ENCODE data around the gene DGCR6. TPM values are rescaled to one million over a fixed set of nuclear protein-coding genes. Genes with fewer than 3 reads are reported as not detected.
"Not testable (repeated sequence)": the region's sequence is repeated elsewhere in the genome, so short reads cannot be mapped to it uniquely, and the experiment has no call there.

Gene DGCR6
- total RNA-seq, 1 experiment from 2014 or later: 0.63 TPM

GRCh38 chr22:18954303-18954989 is 48.3 kb downstream of the DGCR6 start:
- H3K9me3 ChIP-seq (ENCODE audit: insufficient read depth, low read depth); H3K9me2 ChIP-seq (ENCODE audit: insufficient read depth); H3K4me3 ChIP-seq; H3K4me1 ChIP-seq (replicated peaks; ENCODE audit: insufficient read depth); POLR2A ChIA-PET (ENCODE audit: unreplicated experiment); H2AFZ ChIP-seq; intact Hi-C loops (cut with micrococcal nuclease; ENCODE audit: unreplicated experiment); H3K36me3 ChIP-seq (ENCODE audit: low read depth); BruUV-seq (replicated peaks); CTCF ChIA-PET; H3K4me2 ChIP-seq; H3F3A ChIP-seq (ENCODE audit: insufficient read depth, low read depth); H4K20me1 ChIP-seq (ENCODE audit: insufficient read depth); H3K27ac ChIP-seq; H3K79me2 ChIP-seq (ENCODE audit: low read depth): not testable (repeated sequence)
- DNase-seq: peak in 1 of 2 experiments; percentile 63
- peaks cover 18% of the 10 kb centered on the region for H3K27me3 ChIP-seq (ENCODE audit: insufficient read depth, low read depth)
- TF ChIP-seq CTCF (conservative IDR thresholded peaks at IDR 0.05): peak; percentile 79

GRCh38 chr22:18954990-18955571 is 49.0 kb downstream of the DGCR6 start:
- no TSS peak for BruUV-seq (replicated peaks)
- Histone ChIP-seq H4K20me1 (ENCODE audit: insufficient read depth) (no peaks in the 10 kb centered on the region), H3K27ac (no peak overlapping the region), H3F3A (ENCODE audit: insufficient read depth, low read depth) (no peaks in the 10 kb centered on the region), H3K79me2 (ENCODE audit: low read depth) (no peaks in the 10 kb centered on the region), H3K9me3 (ENCODE audit: insufficient read depth, low read depth) (no peaks in the 10 kb centered on the region), H3K27me3 (ENCODE audit: insufficient read depth, low read depth) (peaks cover 11% of the 10 kb centered on the region; the same call in 1 of the 2 replicates), H3K4me1 (replicated peaks; ENCODE audit: insufficient read depth) (no peaks in the 10 kb centered on the region), H3K9me2 (ENCODE audit: insufficient read depth) (no peaks in the 10 kb centered on the region), H2AFZ (no peak overlapping the region), H3K36me3 (ENCODE audit: low read depth) (no peaks in the 10 kb centered on the region), H3K4me2 (no peak overlapping the region), H3K4me3 (no peak overlapping the region)
- TF ChIP-seq CTCF (conservative IDR thresholded peaks at IDR 0.05) (no peak), EZH2 (IDR thresholded peaks at IDR 0.05; ENCODE audit: low read depth) (no peak)
- no peak for DNase-seq
- ChIA-PET CTCF (no interaction called here), POLR2A (ENCODE audit: unreplicated experiment) (no interaction called here)
- intact Hi-C loops (cut with micrococcal nuclease; ENCODE audit: unreplicated experiment): no loop called here

- POLR2A ChIA-PET (ENCODE audit: unreplicated experiment): no interaction called here
- no peak overlapping the region for H2AFZ ChIP-seq
- TF ChIP-seq EZH2 (IDR thresholded peaks at IDR 0.05; ENCODE audit: low read depth) (no peak), CTCF (conservative IDR thresholded peaks at IDR 0.05) (no peak)
- H3F3A ChIP-seq (ENCODE audit: insufficient read depth, low read depth): no peaks in the 10 kb centered on the region
- CTCF ChIA-PET: no interaction called here
- H3K9me3 ChIP-seq (ENCODE audit: insufficient read depth, low read depth): no peaks in the 10 kb centered on the region
- H3K4me2 ChIP-seq: no peak overlapping the region
- intact Hi-C loops (cut with micrococcal nuclease; ENCODE audit: unreplicated experiment): no loop called here
- H3K79me2 ChIP-seq (ENCODE audit: low read depth): no peaks in the 10 kb centered on the region
- no peaks in the 10 kb centered on the region for H4K20me1 ChIP-seq (ENCODE audit: insufficient read depth)
- H3K4me1 ChIP-seq (replicated peaks; ENCODE audit: insufficient read depth): no peaks in the 10 kb centered on the region
- H3K36me3 ChIP-seq (ENCODE audit: low read depth): no peaks in the 10 kb centered on the region
- no peak overlapping the region for H3K27ac ChIP-seq
- H3K4me3 ChIP-seq: no peak overlapping the region
- no TSS peak for BruUV-seq (replicated peaks)
- peaks cover 7% of the 10 kb centered on the region; the same call in 1 of the 2 replicates for H3K27me3 ChIP-seq (ENCODE audit: insufficient read depth, low read depth)
- H3K9me2 ChIP-seq (ENCODE audit: insufficient read depth): no peaks in the 10 kb centered on the region
- no peak for DNase-seq
Measured at GRCh38 chr22:18955696-18956095, 49.6 kb downstream of the DGCR6 start.

GRCh38 chr22:18956121-18956895 is 50.2 kb downstream of the DGCR6 start:
- H3K27ac ChIP-seq; CTCF ChIA-PET; H3K27me3 ChIP-seq (ENCODE audit: insufficient read depth, low read depth); BruUV-seq (replicated peaks); H3K36me3 ChIP-seq (ENCODE audit: low read depth); POLR2A ChIA-PET (ENCODE audit: unreplicated experiment); DNase-seq; intact Hi-C loops (cut with micrococcal nuclease; ENCODE audit: unreplicated experiment); H3F3A ChIP-seq (ENCODE audit: insufficient read depth, low read depth); H4K20me1 ChIP-seq (ENCODE audit: insufficient read depth); H3K4me2 ChIP-seq; H3K9me3 ChIP-seq (ENCODE audit: insufficient read depth, low read depth); H3K9me2 ChIP-seq (ENCODE audit: insufficient read depth); H3K79me2 ChIP-seq (ENCODE audit: low read depth); H2AFZ ChIP-seq; H3K4me3 ChIP-seq; H3K4me1 ChIP-seq (replicated peaks; ENCODE audit: insufficient read depth): not testable (repeated sequence)

GRCh38 chr22:18956956-18957355 is 50.8 kb downstream of the DGCR6 start:
- H2AFZ ChIP-seq; H3K79me2 ChIP-seq (ENCODE audit: low read depth); H3F3A ChIP-seq (ENCODE audit: insufficient read depth, low read depth); H3K4me2 ChIP-seq; H4K20me1 ChIP-seq (ENCODE audit: insufficient read depth); H3K36me3 ChIP-seq (ENCODE audit: low read depth); H3K4me1 ChIP-seq (replicated peaks; ENCODE audit: insufficient read depth); H3K4me3 ChIP-seq; BruUV-seq (replicated peaks); intact Hi-C loops (cut with micrococcal nuclease; ENCODE audit: unreplicated experiment); H3K9me2 ChIP-seq (ENCODE audit: insufficient read depth); POLR2A ChIA-PET (ENCODE audit: unreplicated experiment); H3K9me3 ChIP-seq (ENCODE audit: insufficient read depth, low read depth); CTCF ChIA-PET; H3K27me3 ChIP-seq (ENCODE audit: insufficient read depth, low read depth); DNase-seq; H3K27ac ChIP-seq: not testable (repeated sequence)

All from PC-9 (cell line).